C1 segment of cervical spinal cord (tissue), 14 donors: ENCODE data around the gene PLCL1.

ENCODE experiments used
- DNase-seq, 14 donors: peaks; one replicate each; lab custom pipeline; 2025; lab: John Stamatoyannopoulos, UW

Gene PLCL1

DNA sequence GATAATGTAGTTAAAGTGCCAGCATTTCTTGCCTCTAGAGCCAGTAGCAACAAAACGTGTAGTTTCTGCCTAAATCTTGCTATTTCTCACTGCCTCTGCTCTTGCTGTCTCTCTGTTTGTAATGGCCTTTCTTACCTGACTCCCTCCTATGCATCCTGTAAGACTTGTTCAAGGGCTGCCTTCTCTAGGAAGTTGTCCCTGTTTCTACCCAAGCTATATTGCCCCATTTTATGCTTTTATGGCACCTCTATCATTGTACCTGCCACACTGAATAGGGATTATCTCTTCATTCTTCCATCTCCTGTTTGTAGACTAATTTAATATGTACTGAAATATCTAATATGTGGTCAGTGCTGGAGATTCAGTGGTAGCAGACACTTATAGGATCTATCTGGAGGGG is 49.2 kb downstream of the PLCL1 start:
- DNase-seq: no peak

DNA sequence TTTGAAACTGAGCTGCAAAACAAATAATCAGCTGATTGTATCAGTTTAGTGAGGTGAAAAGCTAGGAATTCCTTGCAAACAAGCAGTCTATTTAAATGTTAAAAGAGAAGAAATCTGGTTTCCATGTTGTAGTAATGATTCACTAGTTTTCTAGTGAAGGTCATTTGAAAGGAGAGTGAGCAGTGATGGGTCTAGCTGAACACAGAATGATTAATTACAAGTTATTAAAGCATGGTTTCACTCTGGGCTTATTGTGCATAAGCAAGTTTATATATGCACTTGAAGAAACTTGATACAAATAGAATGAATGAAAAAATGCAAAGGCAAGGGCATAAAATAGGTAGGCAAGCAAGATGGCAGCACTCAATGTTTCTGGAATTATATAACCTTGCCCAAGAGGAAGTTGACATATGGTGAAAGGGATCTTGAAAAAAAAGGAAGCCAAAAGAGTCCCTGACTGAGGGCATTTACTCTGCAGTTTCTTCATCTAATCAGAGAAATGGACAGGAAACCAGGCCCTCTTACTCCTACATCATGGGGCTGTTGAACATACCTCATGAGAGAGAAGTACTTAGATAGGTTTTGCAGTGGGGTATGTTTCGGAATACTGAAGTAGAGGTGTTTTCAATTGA is 53.2 kb downstream of the PLCL1 start:
- DNase-seq: no peak

DNA sequence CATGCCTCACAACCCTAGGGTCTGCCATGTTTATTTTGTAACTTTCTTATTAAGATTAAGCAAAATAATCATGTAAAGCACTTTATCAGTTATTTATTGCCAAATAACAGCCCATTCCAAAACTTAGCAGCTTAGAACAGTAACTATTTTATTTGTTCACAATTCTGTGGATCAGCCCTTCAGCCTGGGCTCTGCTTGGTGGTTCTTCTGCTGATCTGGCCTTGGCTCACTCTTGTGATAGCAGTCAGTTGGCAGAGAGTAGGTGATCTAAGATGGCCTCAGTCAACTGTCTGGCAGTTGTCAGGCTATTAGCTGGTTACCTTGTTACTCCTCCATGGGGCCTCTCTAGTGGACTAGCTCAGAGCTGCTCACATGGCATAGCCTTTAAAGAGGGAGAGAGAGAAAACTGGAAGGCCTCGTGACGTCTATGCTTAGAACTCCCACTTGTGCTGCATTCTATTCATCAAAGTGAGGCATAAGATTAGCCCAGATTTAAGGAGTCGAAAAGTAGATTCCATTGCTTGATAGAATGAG is 54.3 kb downstream of the PLCL1 start:
- DNase-seq: no peak

DNA sequence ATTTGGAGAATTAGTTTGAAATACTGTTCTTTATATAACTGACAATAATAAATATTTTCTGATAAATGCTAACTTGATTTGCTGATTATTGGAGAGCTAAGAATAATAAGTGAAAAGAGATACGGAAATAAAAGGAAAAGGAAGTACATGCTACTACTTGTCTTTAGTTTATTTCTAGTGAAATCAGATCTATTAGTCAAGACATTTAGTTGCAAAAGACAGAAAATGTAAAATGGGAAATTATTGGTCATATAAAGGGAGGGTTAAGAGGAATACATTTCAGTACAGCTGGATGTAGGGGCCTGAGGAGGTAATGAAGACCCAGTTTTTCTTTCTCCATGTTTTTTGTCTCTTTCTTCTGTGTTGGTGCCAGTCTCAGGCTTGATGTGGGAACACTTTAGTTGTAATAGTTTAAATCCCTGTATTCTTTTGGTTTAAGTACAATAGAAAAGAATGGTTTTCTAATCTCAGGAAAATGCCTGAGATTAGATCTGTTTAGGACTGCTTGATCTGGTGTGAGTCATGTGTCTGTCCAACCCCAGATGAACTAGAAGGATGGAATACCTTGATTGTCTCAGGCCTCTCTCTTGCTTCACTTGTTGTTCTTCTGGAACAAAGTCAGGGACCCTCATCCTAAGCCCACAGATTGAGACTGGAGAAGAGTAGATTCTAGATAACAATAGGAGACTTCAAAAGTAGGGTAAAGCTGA is 58.0 kb downstream of the PLCL1 start:
- DNase-seq: no peak

DNA sequence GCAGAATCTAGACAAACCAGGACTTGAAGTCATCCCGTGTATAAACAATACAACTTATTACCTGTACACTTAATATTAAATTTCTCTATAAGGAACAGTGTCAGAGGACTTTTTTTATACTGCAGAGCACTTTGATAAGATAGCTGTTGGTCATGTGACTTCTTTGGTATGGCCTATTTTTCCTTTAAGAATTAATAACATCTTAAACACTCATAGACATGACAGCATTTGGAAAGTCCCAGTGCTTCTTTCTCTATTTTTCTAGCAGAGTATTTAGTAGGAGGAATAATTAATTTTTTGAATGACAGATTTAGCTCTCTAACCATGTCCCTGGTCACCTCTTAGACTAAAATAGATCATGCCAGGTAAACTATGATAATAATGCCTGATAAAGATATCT is 59.4 kb downstream of the PLCL1 start:
- no peak for DNase-seq

DNA sequence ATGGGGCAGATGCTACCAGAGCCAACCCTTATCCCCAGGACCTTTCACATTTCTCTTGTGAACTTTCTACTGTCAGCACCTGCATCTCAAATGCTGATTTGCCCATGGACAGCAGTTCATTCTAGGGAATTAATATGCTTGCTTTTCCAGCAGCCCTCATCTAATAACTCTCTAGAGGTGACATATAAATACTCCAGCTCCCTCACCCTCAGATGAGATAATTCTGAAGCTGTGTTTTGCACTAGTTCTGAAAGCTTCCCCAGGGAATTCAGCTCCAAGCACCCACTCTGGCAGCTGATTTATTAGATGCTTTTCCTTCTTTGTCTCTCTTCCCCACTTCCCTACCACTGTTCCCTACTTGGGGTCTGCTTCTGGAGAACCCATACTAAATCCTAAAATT is 62.1 kb downstream of the PLCL1 start:
- no peak for DNase-seq

DNA sequence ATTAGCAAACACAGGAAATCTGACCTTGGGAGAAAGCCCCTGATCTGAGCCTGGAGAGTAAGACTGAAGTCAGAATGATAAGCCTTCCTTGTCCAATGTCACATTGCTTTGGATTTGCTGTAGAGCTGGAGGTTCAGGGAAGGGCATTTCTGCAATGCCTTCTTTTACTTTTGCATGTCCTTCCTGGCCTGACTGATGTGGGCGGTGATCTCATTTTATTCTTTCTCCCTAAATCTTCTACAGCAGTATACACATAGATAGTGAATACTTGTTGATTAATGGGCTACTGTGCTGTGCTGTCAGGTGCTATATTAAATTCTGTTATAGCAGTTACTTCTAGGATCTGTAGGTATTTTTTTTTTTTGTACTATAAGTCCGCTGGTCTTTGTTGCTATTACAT is 62.6 kb downstream of the PLCL1 start:
- DNase-seq: no peak

DNA sequence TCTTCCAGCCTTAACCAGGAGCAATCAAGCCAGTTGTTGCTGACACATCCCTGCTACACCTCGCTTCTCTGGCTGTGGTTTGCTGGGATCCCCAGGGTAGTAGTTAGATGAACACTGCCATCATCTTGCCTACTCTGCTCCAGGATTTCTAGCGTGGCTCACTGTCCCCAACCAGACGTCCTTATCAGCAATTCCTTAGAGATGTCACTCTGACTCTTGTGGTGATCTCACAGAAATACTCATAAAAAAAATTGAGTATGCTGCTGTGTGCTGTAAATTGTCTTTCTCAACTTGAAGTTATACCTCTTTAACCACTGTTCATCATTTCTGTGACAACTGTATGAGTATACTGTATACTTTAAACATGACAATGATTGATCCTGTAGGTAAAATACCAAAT is 63.2 kb downstream of the PLCL1 start:
- no peak for DNase-seq

DNA sequence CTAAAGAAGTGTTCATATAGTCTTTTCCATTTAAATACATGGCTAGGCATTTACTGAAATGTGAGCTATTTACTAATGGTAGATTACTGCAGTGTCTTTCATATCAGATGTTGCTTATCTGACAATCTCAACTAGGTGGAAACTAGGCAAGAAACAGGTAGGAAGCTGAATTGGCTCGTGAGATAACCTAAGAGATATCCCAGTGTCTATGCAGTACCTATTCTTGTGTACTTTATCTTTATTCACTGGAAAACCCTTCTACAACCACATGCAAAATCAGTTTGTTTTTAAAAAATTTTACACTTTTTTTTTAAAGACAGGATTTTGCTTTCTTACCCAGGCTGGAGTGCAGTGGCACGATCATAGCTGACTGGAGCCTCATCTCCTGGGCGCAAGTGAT is 63.8 kb downstream of the PLCL1 start:
- DNase-seq: no peak

DNA sequence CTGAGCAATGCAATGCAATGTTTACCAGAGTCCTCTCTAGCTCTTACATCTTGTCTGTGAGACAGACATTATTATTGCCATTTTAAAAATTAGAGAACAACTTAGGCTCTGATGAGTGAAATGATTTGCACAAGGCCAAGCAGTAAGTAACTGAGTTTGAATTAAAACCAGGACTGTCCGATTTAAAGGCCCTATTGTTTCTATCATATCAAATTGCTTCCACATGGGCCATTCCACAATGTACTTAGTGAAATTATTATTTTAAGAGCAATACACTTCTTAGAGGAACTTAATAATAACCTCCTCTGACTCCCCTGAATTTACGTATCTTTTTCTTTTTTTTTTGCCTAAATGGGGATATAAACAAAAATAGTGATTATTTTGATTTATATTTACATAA is 64.6 kb downstream of the PLCL1 start:
- DNase-seq: no peak

DNA sequence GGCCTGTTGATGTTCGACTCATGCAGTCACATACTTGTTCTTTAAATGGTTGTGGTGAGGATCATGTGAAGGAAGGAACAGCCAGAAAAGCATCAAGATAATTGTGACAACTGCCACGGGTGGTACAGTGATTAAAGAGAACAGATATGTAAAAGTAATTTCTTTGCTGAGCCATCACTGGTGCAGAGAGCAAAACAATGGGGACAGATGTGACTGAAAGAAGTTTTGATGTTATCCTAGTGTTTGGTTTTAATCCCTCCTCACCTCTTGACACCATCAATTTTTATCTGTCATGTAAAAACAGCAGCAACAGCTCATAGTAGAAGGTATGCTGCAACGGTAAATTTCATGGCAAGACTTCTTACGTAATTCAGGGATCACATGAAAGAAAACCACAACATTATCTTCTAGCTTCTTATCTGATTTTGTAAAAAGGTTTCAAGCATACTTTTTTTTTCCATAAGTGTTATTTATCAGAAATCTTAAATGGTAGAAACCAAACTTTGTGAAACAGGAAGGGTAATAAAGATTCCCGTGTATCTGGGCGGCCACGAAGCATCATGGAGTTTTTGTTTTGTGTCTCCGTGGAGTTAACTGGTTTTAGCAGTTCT is 65.2 kb downstream of the PLCL1 start:
- DNase-seq: no peak

DNA sequence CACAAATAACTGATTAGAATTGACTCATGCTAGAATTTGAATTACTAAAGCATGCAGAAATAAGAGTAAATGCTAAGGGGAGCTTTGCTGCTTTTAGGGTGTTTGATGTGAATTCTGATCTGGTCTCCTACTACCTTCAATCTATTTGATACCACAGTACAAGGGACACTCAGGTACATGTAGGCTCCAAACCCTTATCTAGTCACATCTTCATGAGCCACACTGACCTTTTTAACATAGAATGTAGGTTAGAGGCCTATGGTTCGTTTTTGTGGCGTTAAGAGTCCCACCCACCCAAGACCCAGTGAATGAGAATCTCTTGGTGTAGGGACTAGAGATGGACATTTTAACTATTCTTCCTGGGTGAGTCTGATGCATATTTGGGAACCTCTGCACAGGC is 65.7 kb downstream of the PLCL1 start:
- DNase-seq: no peak

DNA sequence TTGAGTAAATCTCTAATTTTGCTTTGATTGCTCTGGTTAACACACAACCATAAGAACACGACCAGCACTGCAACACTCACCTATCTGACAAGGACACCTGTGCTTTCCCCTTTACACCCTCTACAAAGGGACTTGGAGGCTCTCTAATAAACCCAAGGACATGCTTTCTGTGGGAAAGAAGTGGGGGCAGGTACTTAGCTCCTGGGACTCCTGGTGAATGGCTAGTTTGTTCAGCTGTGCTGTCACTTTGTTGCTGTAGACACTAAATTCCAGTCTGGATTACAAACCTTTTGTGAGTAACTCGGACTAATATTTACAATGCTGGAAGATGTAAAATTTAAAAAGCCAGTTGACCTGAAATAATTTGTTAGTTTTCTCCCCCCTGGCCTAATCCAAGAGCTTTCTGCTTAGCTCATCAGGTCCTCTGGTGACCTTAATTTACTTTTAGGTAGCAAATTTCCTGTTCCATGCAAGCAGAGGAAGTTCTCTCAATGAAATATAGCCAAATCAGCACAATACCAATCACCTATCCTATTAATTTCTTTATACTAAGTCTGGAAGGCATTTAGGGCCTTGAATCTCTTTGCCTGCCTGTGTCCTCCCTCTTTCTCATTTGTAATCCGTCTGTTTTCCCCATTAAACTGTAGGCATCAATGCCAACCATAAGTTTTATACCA is 67.5 kb downstream of the PLCL1 start:
- DNase-seq: no peak

DNA sequence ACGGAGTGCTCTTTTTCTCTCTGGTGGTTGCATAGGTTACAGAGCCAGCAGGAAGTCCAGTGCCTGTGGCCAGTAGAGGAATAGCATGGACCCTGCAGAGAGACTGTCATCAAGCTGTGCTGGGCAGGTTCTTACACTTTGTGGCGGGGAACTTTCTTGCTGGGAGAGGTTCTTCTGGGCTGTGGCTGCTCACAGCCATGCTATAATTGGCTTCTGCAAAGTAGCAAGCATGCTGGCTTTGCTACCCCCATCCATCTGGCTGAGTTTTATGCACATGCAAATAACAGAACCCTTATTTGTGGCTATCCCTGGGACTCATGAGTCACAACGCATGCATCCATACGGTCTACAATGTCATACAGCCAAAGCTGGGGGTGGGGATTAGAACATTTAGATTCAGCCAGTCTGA is 68.9 kb downstream of the PLCL1 start:
- DNase-seq: peak in 3 of 14 donors; percentile 21 to 50 (median 22)

DNA sequence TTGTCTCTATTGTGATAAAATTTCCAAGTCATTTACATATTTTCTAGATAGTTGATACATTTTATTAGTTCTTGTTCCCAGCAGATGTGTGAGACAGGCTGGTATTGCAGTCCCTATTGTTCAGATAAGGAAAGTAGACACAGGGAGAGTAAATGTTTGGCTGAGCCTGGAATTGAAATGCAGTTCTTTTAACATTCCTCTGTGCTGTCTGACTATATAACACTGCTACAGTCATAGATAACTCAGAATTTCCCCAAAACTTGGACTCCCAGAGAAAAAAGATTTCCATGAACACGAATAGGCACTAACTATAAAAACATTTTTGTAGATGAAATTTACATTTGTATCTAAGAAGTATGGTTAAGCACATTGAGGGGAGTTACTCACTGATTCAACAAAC is 71.4 kb downstream of the PLCL1 start:
- no peak for DNase-seq

DNA sequence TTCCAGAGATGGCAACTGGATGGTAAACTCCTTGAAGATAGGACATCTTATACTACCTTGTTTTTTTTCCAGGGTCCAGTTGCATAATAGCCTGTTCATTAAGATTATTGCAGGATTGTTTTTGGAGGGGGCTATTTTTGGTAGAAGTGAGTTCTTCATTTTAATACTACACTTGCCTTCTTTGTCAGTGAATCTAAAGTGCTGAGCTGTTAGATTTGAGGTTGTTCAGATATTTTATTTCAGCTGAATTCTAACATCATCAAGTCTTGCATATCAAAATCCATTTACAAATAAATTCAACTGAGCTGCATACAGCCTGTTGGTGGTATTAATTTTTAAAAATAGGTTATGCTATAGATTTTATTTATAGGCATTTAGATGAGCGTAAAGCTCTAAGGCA is 72.1 kb downstream of the PLCL1 start:
- DNase-seq: no peak

DNA sequence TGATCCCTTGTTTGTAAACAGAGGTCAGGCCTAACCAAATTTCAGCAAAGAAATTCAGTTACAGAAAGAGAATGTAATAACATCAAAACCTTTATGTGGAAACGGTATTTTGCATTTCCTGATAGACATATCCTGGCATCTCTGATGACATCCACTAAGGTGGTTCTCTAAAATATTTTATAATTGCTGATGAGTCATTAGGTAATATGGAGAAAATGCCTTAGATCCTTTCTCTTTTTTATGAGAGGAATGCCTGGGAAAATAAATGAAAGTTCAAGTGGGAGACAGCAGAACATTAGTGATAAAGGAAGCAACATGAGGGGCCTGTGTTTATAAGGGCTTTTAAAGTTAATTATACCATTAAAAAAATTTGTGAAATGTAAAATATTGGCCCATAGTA is 72.6 kb downstream of the PLCL1 start:
- no peak for DNase-seq

DNA sequence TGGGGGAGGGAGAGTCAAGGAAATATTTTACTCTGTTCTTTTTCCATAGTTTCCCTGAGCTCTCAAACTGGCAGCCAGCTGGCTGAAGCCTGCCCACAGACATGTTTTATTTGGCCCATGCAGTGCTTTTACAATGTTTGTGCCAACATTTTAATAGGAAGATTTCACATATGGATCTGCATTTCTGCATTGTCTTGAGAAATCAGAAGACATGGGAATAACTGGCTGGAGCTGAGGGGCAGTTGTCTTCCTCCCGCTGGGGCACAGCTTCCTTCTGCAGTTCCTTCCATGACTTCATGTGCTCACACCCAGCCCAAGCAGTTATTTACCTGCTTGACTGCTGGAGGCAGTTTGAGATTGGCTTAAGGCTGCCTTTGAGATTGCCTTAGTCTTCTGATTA is 74.4 kb downstream of the PLCL1 start:
- DNase-seq: no peak

DNA sequence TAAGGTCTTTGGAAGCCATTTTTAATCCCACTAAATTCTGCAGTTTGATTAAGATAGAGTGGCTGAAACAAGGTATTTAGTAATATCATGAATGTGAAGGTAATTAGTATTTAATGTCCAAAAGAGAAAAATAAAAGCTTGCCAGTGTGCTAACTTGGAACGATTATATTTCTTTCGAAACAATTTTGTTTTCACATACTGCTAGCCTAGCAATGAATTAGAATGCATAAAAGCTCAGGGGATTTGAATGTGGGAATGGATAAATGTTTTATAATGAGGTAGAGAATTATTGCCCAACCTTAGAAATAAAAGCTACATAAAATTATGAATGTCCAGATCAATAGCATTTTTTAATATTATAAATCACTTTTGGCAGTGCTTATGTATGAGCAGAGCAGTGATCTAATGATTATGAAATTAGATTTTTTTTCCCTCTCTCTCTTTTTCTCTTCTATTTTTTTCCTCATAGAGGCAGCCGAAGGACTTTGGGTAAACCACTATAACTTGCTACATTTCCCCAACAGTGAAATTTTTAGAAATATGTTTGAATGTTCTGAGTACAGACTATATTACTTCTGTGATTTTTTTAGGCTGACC is 75.5 kb downstream of the PLCL1 start:
- DNase-seq: no peak

DNA sequence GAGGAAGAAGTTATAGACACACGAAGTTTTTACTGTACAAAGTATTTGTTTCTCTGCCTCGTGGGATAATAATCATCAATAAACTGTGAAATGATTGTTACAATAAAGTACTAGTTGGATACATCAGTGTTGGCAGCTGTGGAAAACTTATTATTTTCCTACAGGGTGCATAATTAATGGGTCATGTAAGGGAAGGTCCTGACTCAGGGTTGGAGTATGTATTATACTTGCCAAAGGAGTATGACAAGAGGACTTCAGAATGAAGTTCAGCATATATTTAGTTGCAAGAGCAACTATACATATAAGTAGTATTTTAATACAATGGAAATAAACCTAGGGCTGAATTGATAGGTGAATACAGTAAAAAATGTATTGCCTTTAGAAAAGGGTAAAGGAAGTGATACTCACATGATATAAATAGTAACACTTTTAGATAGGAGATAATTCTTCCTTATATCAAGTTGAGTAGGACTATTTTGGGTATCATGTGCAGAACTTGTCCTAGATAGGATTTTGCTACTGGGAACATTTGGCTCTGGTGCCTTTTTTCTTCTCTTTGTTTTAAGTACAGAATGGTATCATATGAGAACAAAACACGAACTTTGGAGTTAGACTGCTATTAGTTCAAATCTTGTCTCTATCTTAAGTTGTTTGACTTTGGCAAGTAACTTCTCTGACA is 79.1 kb downstream of the PLCL1 start:
- no peak for DNase-seq

DNA sequence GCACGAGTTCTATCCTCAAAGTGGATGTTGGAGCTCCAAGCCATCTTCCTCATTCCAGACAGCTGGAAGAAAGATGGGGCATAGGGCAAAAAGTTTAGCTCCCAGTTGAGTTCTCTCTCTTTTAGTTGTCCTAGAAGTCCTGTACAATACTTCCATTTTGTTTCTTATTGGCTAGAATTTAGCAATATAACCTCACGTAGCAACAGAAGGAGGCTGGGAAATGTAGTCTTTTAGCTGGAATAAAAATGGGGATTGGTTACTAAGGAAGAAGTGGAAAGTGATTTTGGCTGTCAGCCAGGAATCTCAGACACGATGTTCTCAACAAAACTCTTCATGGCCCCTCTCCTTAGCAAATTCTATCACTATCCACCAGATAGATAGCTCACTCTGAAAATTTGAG is 79.9 kb downstream of the PLCL1 start:
- DNase-seq: no peak

DNA sequence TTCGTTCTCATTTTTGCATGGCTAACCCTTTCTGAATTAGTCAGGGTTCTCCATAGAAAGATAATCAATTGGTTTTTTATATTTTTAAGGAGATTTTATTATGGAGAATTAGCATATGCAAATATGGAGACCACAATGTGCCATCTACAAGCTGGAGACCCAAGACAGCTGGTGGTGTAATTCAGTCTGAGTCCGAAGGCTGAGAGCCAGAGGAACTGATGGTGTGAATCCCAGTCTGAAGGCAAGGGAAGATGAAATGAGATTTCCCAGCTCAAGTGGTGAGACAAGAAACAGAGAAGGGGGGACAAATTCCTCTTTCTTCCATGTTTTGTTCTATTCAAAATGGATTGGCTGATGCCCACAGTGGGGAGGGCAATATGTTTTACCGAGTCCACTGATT is 80.7 kb downstream of the PLCL1 start:
- no peak for DNase-seq
